Erythroblast (primary cell): ENCODE results near the gene PLA2G15.

ENCODE experiments used
- DNase-seq, 2 experiments: peaks; one replicate each; lab custom pipeline; 2025; lab: John Stamatoyannopoulos, UW
- GATA1 ChIP-seq: IDR thresholded peaks from 2 replicates; pipeline ENCODE4 v1.6.1; 2011; ENCODE audit warnings: low read depth, mild to moderate bottlenecking, control low read depth, low read length, moderate library complexity
- POLR2A ChIP-seq: IDR thresholded peaks from 2 replicates; pipeline ENCODE4 v1.6.1; 2011; ENCODE audit warnings: mild to moderate bottlenecking, low read length

The PLA2G15 gene

GRCh38 chr16:68227183-68227793 is 17.9 kb upstream of the PLA2G15 start:
- DNase-seq = no peak
- TF ChIP-seq POLR2A (no peak), GATA1 (no peak)

GRCh38 chr16:68227850-68228553 is 17.2 kb upstream of the PLA2G15 start:
- DNase-seq = no peak
- TF ChIP-seq POLR2A (no peak), GATA1 (no peak)

- DNase-seq = peak; percentile 27 to 41
These were observed 16.5 kb upstream of the PLA2G15 start for GRCh38 chr16:68228652-68229051.

GRCh38 chr16:68229431-68230175 is 15.6 kb upstream of the PLA2G15 start:
- TF ChIP-seq GATA1 (no peak), POLR2A (no peak)
- peak; percentile 65 to 82 for DNase-seq

More at GRCh38 chr16:68228652-68229051, 16.5 kb upstream of the PLA2G15 start:
- TF ChIP-seq POLR2A (no peak), GATA1 (no peak)

GRCh38 chr16:68230176-68230571 is 15.0 kb upstream of the PLA2G15 start:
- TF ChIP-seq GATA1 = no peak
- TF ChIP-seq POLR2A = no peak
- no peak for DNase-seq

- TF ChIP-seq POLR2A (no peak), GATA1 (no peak)
- no peak for DNase-seq
These were observed 14.2 kb upstream of the PLA2G15 start for GRCh38 chr16:68230956-68231355.

GRCh38 chr16:68231384-68232136 is 13.6 kb upstream of the PLA2G15 start:
- no peak for DNase-seq
- no peak for TF ChIP-seq GATA1

GRCh38 chr16:68232335-68232734 is 12.8 kb upstream of the PLA2G15 start:
- TF ChIP-seq GATA1 (no peak), POLR2A (no peak)
- peak in 1 of 2 experiments; percentile 20 for DNase-seq

GRCh38 chr16:68233085-68233834 is 11.9 kb upstream of the PLA2G15 start:
- no peak for DNase-seq
- TF ChIP-seq POLR2A (no peak), GATA1 (no peak)

- DNase-seq = no peak
- TF ChIP-seq GATA1 = no peak
- TF ChIP-seq POLR2A = no peak
These were observed 11.4 kb upstream of the PLA2G15 start for GRCh38 chr16:68233835-68234187.

GRCh38 chr16:68234188-68235107 is 10.7 kb upstream of the PLA2G15 start:
- no peak for TF ChIP-seq POLR2A
- TF ChIP-seq GATA1 = no peak
- DNase-seq = peak; percentile 27 to 29
